Fibroblast of skin of back (primary cell): Measurements from ENCODE around the gene ACTL9.

ENCODE experiments used
- DNase-seq: peaks from one replicate; pipeline ENCODE4 v3.0.0-alpha.2; 2013

The ACTL9 gene

GRCh38 chr19:8684001-8684902 is 14.3 kb downstream of the ACTL9 start:
- DNase-seq = no peak

GRCh38 chr19:8682931-8683330 is 15.7 kb downstream of the ACTL9 start:
- DNase-seq = no peak

GRCh38 chr19:8682472-8682871 is 16.1 kb downstream of the ACTL9 start:
- DNase-seq = no peak

GRCh38 chr19:8681345-8682029 is 17.1 kb downstream of the ACTL9 start:
- DNase-seq = no peak

- no peak for DNase-seq
Observed at GRCh38 chr19:8680676-8681344, 17.8 kb downstream of the ACTL9 start.

GRCh38 chr19:8678244-8678807 is 20.3 kb downstream of the ACTL9 start:
- DNase-seq = no peak

GRCh38 chr19:8675066-8675465 is 23.5 kb downstream of the ACTL9 start:
- DNase-seq = no peak

GRCh38 chr19:8673276-8673891 is 25.2 kb downstream of the ACTL9 start:
- no peak for DNase-seq

GRCh38 chr19:8666814-8667405 is 31.7 kb downstream of the ACTL9 start:
- DNase-seq = no peak

- DNase-seq = no peak
Observed at GRCh38 chr19:8665468-8666213, 33.0 kb downstream of the ACTL9 start.

GRCh38 chr19:8664671-8665057 is 33.9 kb downstream of the ACTL9 start:
- DNase-seq = no peak

GRCh38 chr19:8663920-8664670 is 34.5 kb downstream of the ACTL9 start:
- DNase-seq = no peak

- no peak for DNase-seq
Observed at GRCh38 chr19:8662263-8662662, 36.3 kb downstream of the ACTL9 start.

GRCh38 chr19:8659905-8660304 is 38.7 kb downstream of the ACTL9 start:
- no peak for DNase-seq

GRCh38 chr19:8657869-8658268 is 40.7 kb downstream of the ACTL9 start:
- DNase-seq = no peak

- no peak for DNase-seq
Observed at GRCh38 chr19:8655340-8655709, 43.3 kb downstream of the ACTL9 start.

GRCh38 chr19:8654591-8655339 is 43.8 kb downstream of the ACTL9 start:
- peak; percentile 40 for DNase-seq

- no peak for DNase-seq
Observed at GRCh38 chr19:8648240-8648639, 50.4 kb downstream of the ACTL9 start.
